WTC11 (cell line): ENCODE measurements around the gene IL1RN.

ENCODE experiments used
- CBFB ChIP-seq: sonication (generic); formaldehyde crosslinking; IDR thresholded peaks from 2 replicates; pipeline ENCODE4 v1.8.1; 2022; ENCODE audit warnings: mild to moderate bottlenecking, low read depth, missing genetic modification reagents
- FOXK1 ChIP-seq: sonication (generic); formaldehyde crosslinking; IDR thresholded peaks from 2 replicates; pipeline ENCODE4 v1.8.0; 2022; ENCODE audit warnings: mild to moderate bottlenecking, moderate library complexity, missing genetic modification reagents
- GABPB1 ChIP-seq: sonication (generic); formaldehyde crosslinking; IDR thresholded peaks from 2 replicates; pipeline ENCODE4 v1.8.1; 2023; ENCODE audit warnings: mild to moderate bottlenecking, missing genetic modification reagents
- JAZF1 ChIP-seq: fragments of 250-450 bp; sonication (Bioruptor Pico); IDR thresholded peaks from 2 replicates; pipeline ENCODE4 v1.9.0; 2021; ENCODE audit warnings: moderate library complexity, mild to moderate bottlenecking, inconsistent platforms
- RORB ChIP-seq: fragments of 250-450 bp; sonication (Bioruptor Pico); IDR thresholded peaks from 2 replicates; pipeline ENCODE4 v1.9.0; 2021; ENCODE audit warnings: mild to moderate bottlenecking
- SMAD4 ChIP-seq: sonication (generic); formaldehyde crosslinking; IDR thresholded peaks from 2 replicates; pipeline ENCODE4 v1.8.0; 2022; ENCODE audit warnings: mild to moderate bottlenecking, missing genetic modification reagents
- ZNF263 ChIP-seq: sonication (generic); formaldehyde crosslinking; IDR thresholded peaks from 2 replicates; pipeline ENCODE4 v1.8.1; 2022; ENCODE audit warnings: low read depth, mild to moderate bottlenecking, moderate library complexity, missing genetic modification reagents
- TF ChIP-seq, protein P1 (sequence below): sonication (generic); formaldehyde crosslinking; IDR thresholded peaks from 2 replicates; pipeline ENCODE4 v1.8.0; 2022; ENCODE audit warnings: mild to moderate bottlenecking, missing genetic modification reagents
- TF ChIP-seq, protein P2 (sequence below): fragments of 200-600 bp; IDR thresholded peaks from 2 replicates; pipeline ENCODE4 v1.8.0; 2022; ENCODE audit warnings: antibody characterized with exemption
- TF ChIP-seq, protein P3 (sequence below): fragments of 250-450 bp; sonication (Bioruptor Pico); IDR thresholded peaks from 2 replicates; pipeline ENCODE4 v1.9.0; 2021; ENCODE audit warnings: mild to moderate bottlenecking, borderline replicate concordance
- TF ChIP-seq, protein P4 (sequence below): sonication (generic); formaldehyde crosslinking; IDR thresholded peaks from 2 replicates; pipeline ENCODE4 v1.8.0; 2022; ENCODE audit warnings: mild to moderate bottlenecking, missing genetic modification reagents
- TF ChIP-seq, protein P5 (sequence below): sonication (generic); formaldehyde crosslinking; IDR thresholded peaks from 2 replicates; pipeline ENCODE4 v1.8.1; 2023; ENCODE audit warnings: mild to moderate bottlenecking, moderate library complexity, missing genetic modification reagents
- TF ChIP-seq, protein P6 (sequence below): sonication (generic); formaldehyde crosslinking; IDR thresholded peaks from 2 replicates; pipeline ENCODE4 v1.8.1; 2022; ENCODE audit warnings: low read depth, missing genetic modification reagents, borderline replicate concordance

DNA sequence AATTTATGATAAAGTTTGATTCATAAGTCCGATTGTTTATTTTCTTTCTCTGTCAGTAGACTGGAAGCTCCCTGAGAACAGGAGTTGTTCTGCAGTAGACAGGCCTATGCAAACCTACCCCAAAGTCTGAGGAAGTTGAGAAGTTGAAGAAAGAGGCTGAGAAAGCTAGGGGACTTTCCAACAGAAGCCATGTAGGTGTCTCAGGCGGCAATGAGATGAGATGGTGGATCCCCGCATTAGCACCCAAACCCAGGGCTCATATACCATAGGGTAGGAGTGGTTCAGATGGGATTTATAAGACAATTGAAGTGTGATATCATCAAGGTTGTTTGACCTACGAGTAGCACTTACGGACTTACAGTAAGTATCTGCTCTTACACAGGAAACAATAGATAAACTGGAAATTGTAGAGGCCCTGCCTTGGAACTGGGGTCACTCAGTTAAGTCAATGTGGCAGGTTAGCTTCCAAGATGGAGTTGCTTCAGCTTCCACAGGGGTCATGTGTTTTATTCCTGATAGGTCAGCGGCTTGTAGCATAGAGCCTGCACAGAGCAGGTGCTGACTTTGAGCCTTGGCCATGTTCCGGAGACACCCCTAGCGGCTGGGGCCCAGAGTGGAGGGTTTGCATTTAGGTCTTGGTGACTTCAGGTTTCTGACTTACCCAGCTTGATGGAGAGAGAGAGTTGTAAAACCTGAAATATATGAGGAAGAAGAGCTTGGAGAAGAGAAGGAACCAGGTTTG lies 44.1 kb downstream of the IL1RN start:
- TF ChIP-seq, protein P1, sequence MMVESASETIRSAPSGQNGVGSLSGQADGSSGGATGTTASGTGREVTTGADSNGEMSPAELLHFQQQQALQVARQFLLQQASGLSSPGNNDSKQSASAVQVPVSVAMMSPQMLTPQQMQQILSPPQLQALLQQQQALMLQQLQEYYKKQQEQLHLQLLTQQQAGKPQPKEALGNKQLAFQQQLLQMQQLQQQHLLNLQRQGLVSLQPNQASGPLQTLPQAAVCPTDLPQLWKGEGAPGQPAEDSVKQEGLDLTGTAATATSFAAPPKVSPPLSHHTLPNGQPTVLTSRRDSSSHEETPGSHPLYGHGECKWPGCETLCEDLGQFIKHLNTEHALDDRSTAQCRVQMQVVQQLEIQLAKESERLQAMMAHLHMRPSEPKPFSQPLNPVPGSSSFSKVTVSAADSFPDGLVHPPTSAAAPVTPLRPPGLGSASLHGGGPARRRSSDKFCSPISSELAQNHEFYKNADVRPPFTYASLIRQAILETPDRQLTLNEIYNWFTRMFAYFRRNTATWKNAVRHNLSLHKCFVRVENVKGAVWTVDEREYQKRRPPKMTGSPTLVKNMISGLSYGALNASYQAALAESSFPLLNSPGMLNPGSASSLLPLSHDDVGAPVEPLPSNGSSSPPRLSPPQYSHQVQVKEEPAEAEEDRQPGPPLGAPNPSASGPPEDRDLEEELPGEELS (CRISPR knock-in tag) = no peak
- TF ChIP-seq, protein P2, sequence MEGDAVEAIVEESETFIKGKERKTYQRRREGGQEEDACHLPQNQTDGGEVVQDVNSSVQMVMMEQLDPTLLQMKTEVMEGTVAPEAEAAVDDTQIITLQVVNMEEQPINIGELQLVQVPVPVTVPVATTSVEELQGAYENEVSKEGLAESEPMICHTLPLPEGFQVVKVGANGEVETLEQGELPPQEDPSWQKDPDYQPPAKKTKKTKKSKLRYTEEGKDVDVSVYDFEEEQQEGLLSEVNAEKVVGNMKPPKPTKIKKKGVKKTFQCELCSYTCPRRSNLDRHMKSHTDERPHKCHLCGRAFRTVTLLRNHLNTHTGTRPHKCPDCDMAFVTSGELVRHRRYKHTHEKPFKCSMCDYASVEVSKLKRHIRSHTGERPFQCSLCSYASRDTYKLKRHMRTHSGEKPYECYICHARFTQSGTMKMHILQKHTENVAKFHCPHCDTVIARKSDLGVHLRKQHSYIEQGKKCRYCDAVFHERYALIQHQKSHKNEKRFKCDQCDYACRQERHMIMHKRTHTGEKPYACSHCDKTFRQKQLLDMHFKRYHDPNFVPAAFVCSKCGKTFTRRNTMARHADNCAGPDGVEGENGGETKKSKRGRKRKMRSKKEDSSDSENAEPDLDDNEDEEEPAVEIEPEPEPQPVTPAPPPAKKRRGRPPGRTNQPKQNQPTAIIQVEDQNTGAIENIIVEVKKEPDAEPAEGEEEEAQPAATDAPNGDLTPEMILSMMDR = no peak
- TF ChIP-seq FOXK1 (CRISPR knock-in tag) (no peak), ZNF263 (CRISPR knock-in tag) (no peak), GABPB1 (no peak), JAZF1 (CRISPR knock-in tag) (no peak), CBFB (CRISPR knock-in tag) (no peak), SMAD4 (CRISPR knock-in tag) (no peak), RORB (CRISPR knock-in tag) (no peak)
- TF ChIP-seq, protein P3, sequence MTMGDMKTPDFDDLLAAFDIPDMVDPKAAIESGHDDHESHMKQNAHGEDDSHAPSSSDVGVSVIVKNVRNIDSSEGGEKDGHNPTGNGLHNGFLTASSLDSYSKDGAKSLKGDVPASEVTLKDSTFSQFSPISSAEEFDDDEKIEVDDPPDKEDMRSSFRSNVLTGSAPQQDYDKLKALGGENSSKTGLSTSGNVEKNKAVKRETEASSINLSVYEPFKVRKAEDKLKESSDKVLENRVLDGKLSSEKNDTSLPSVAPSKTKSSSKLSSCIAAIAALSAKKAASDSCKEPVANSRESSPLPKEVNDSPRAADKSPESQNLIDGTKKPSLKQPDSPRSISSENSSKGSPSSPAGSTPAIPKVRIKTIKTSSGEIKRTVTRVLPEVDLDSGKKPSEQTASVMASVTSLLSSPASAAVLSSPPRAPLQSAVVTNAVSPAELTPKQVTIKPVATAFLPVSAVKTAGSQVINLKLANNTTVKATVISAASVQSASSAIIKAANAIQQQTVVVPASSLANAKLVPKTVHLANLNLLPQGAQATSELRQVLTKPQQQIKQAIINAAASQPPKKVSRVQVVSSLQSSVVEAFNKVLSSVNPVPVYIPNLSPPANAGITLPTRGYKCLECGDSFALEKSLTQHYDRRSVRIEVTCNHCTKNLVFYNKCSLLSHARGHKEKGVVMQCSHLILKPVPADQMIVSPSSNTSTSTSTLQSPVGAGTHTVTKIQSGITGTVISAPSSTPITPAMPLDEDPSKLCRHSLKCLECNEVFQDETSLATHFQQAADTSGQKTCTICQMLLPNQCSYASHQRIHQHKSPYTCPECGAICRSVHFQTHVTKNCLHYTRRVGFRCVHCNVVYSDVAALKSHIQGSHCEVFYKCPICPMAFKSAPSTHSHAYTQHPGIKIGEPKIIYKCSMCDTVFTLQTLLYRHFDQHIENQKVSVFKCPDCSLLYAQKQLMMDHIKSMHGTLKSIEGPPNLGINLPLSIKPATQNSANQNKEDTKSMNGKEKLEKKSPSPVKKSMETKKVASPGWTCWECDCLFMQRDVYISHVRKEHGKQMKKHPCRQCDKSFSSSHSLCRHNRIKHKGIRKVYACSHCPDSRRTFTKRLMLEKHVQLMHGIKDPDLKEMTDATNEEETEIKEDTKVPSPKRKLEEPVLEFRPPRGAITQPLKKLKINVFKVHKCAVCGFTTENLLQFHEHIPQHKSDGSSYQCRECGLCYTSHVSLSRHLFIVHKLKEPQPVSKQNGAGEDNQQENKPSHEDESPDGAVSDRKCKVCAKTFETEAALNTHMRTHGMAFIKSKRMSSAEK (CRISPR knock-in tag) = no peak
- TF ChIP-seq, protein P4, sequence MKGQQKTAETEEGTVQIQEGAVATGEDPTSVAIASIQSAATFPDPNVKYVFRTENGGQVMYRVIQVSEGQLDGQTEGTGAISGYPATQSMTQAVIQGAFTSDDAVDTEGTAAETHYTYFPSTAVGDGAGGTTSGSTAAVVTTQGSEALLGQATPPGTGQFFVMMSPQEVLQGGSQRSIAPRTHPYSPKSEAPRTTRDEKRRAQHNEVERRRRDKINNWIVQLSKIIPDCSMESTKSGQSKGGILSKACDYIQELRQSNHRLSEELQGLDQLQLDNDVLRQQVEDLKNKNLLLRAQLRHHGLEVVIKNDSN (CRISPR knock-in tag) = no peak
- TF ChIP-seq, protein P5, sequence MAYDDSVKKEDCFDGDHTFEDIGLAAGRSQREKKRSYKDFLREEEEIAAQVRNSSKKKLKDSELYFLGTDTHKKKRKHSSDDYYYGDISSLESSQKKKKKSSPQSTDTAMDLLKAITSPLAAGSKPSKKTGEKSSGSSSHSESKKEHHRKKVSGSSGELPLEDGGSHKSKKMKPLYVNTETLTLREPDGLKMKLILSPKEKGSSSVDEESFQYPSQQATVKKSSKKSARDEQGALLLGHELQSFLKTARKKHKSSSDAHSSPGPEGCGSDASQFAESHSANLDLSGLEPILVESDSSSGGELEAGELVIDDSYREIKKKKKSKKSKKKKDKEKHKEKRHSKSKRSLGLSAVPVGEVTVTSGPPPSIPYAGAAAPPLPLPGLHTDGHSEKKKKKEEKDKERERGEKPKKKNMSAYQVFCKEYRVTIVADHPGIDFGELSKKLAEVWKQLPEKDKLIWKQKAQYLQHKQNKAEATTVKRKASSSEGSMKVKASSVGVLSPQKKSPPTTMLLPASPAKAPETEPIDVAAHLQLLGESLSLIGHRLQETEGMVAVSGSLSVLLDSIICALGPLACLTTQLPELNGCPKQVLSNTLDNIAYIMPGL (CRISPR knock-in tag) = no peak
- TF ChIP-seq, protein P6, sequence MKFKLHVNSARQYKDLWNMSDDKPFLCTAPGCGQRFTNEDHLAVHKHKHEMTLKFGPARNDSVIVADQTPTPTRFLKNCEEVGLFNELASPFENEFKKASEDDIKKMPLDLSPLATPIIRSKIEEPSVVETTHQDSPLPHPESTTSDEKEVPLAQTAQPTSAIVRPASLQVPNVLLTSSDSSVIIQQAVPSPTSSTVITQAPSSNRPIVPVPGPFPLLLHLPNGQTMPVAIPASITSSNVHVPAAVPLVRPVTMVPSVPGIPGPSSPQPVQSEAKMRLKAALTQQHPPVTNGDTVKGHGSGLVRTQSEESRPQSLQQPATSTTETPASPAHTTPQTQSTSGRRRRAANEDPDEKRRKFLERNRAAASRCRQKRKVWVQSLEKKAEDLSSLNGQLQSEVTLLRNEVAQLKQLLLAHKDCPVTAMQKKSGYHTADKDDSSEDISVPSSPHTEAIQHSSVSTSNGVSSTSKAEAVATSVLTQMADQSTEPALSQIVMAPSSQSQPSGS (CRISPR knock-in tag) = no peak
